PC-9 (cell line): ENCODE data around the gene POFUT2. TPM values are rescaled to one million over a fixed set of nuclear protein-coding genes. Genes with fewer than 3 reads are reported as not detected.

ENCODE experiments used
- BruUV-seq: library from RNA; stranded (reverse); fragments of 400-500 nt; replicated peaks from 2 replicates; lab custom pipeline; 2021; lab: Mats Ljungman, UMichigan
- CTCF ChIA-PET: fragments of 300-600 bp; sonication (Branson Sonifier 250); formaldehyde crosslinking; loops from one replicate; lab custom pipeline; 2022; ENCODE audit warnings: antibody characterized with exemption; lab: Charles Lee
- POLR2A ChIA-PET: fragments of 300-600 bp; sonication (Branson Sonifier 250); formaldehyde crosslinking; loops from one replicate; lab custom pipeline; 2022; ENCODE audit warnings: antibody characterized with exemption; ENCODE audit not compliant: unreplicated experiment; lab: Charles Lee
- DNase-seq, 2 experiments: peaks; one replicate each; pipeline versions ENCODE4 v3.0.0 to v3.0.0-alpha.2; 2015 to 2022; ENCODE audit warnings: mixed read lengths in 1 of 2
- H2AFZ ChIP-seq: fragments of 200-600 bp; sonication (generic); 2 replicates; pipeline ENCODE4 v1.8.1; 2017; ENCODE audit warnings: antibody characterized with exemption
- H3F3A ChIP-seq: fragments of 200-600 bp; sonication (generic); 2 replicates; pipeline ENCODE4 v1.8.1; 2017; ENCODE audit warnings: antibody characterized with exemption, mild to moderate bottlenecking, low read depth; ENCODE audit not compliant: insufficient read depth
- H3K27ac ChIP-seq: fragments of 200-600 bp; sonication (generic); 2 replicates; pipeline ENCODE4 v1.6.1; 2016; ENCODE audit warnings: mixed run types
- H3K27me3 ChIP-seq: fragments of 200-600 bp; sonication (generic); 2 replicates; pipeline ENCODE4 v1.6.1; 2016; ENCODE audit warnings: low read depth, mixed run types; ENCODE audit not compliant: insufficient read depth
- H3K36me3 ChIP-seq: fragments of 200-600 bp; sonication (generic); 2 replicates; pipeline ENCODE4 v1.6.1; 2016; ENCODE audit warnings: low read depth, mixed run types
- H3K4me1 ChIP-seq: fragments of 200-600 bp; sonication (generic); replicated peaks from 2 replicates; pipeline ENCODE4 v1.6.1; 2016; ENCODE audit warnings: mixed run types; ENCODE audit not compliant: insufficient read depth
- H3K4me2 ChIP-seq: fragments of 200-600 bp; sonication (generic); 2 replicates; pipeline ENCODE4 v1.6.1; 2017; ENCODE audit warnings: mixed run types
- H3K4me3 ChIP-seq: fragments of 200-600 bp; sonication (generic); 2 replicates; pipeline ENCODE4 v1.6.1; 2016; ENCODE audit warnings: mixed run types
- H3K79me2 ChIP-seq: fragments of 200-600 bp; sonication (generic); 2 replicates; pipeline ENCODE4 v1.6.1; 2017; ENCODE audit warnings: low read depth, mixed run types
- H3K9me2 ChIP-seq: fragments of 200-600 bp; sonication (generic); 2 replicates; pipeline ENCODE4 v1.8.1; 2017; ENCODE audit warnings: mild to moderate bottlenecking; ENCODE audit not compliant: insufficient read depth
- H3K9me3 ChIP-seq: fragments of 200-600 bp; sonication (generic); 2 replicates; pipeline ENCODE4 v1.8.1; 2016; ENCODE audit warnings: low read depth; ENCODE audit not compliant: insufficient read depth
- H4K20me1 ChIP-seq: fragments of 200-600 bp; sonication (generic); 2 replicates; pipeline ENCODE4 v1.8.1; 2017; ENCODE audit not compliant: insufficient read depth
- EZH2 ChIP-seq: fragments of 200-600 bp; sonication (generic); IDR thresholded peaks from 2 replicates; pipeline ENCODE4 v1.8.0; 2017; ENCODE audit warnings: antibody characterized with exemption, low read depth
- intact Hi-C: fragments of 100-400 bp; cut with micrococcal nuclease; formaldehyde crosslinking; loops from one replicate; pipeline ENCODE4 v1.10.0; 2022; ENCODE audit not compliant: unreplicated experiment
- total RNA-seq: library from RNA; stranded (reverse); gene quantifications from 2 replicates; pipeline ENCODE4 v1.2.3, GENCODE V29; 2021
- TF ChIP-seq, protein P1 (sequence below): fragments of 200-600 bp; sonication (generic); conservative IDR thresholded peaks from 2 replicates; pipeline ENCODE4 v1.6.1; 2017; ENCODE audit warnings: mixed run types, antibody characterized with exemption, mild to moderate bottlenecking, moderate library complexity

Gene POFUT2
- total RNA-seq, 1 experiment from 2014 or later = 32.6 TPM

DNA sequence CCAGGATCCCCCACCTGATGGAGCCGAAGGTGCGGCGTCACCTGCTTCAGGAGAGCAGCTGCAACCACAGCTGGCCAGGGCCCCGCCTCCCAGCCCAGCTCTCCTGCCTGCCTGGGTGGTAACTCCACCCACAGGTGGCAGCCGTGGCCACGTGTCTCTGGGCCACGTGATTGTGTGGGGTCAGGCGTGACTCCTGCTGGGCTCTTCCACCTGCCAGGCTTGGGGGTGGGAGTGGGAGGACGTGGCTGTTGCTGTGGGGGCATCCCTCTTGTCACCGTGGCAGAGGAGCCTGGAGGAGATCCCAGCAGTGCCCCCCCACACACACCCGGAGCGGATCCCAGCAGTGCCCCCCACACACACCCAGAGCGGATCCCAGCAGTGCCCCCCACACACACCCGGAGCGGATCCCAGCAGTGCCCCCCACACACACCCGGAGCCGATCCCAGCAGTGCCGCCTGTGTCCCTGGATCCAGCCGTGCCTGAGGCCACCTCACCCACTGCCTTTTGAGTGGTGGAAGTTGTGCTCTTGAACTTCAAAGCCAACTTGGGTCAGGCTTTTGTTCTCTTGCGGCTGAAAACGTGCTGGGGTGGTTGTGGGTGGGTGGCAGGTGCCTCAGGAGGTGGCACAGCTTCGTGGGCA is 32.2 kb downstream of the POFUT2 start:
- ChIA-PET CTCF (no interaction called here), POLR2A (no interaction called here)
- Histone ChIP-seq H3K36me3 (no peaks in the 10 kb centered on the region), H3K27me3 (peaks cover 4% of the 10 kb centered on the region; the same call in 1 of the 2 replicates), H3K9me3 (no peaks in the 10 kb centered on the region), H2AFZ (no peak overlapping the region), H3K4me2 (peak overlapping the region; percentile 56), H3K4me1 (no peaks in the 10 kb centered on the region), H3K79me2 (no peaks in the 10 kb centered on the region), H3K27ac (no peak overlapping the region), H3K4me3 (peak overlapping the region; percentile 36; the same call in 1 of the 2 replicates), H3F3A (no peaks in the 10 kb centered on the region), H3K9me2 (no peaks in the 10 kb centered on the region), H4K20me1 (no peaks in the 10 kb centered on the region; the same call in 1 of the 2 replicates)
- BruUV-seq = no TSS peak
- TF ChIP-seq, protein P1, sequence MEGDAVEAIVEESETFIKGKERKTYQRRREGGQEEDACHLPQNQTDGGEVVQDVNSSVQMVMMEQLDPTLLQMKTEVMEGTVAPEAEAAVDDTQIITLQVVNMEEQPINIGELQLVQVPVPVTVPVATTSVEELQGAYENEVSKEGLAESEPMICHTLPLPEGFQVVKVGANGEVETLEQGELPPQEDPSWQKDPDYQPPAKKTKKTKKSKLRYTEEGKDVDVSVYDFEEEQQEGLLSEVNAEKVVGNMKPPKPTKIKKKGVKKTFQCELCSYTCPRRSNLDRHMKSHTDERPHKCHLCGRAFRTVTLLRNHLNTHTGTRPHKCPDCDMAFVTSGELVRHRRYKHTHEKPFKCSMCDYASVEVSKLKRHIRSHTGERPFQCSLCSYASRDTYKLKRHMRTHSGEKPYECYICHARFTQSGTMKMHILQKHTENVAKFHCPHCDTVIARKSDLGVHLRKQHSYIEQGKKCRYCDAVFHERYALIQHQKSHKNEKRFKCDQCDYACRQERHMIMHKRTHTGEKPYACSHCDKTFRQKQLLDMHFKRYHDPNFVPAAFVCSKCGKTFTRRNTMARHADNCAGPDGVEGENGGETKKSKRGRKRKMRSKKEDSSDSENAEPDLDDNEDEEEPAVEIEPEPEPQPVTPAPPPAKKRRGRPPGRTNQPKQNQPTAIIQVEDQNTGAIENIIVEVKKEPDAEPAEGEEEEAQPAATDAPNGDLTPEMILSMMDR = no peak
- peak in 1 of 2 experiments; percentile 37 for DNase-seq
- intact Hi-C loops = no loop called here

DNA sequence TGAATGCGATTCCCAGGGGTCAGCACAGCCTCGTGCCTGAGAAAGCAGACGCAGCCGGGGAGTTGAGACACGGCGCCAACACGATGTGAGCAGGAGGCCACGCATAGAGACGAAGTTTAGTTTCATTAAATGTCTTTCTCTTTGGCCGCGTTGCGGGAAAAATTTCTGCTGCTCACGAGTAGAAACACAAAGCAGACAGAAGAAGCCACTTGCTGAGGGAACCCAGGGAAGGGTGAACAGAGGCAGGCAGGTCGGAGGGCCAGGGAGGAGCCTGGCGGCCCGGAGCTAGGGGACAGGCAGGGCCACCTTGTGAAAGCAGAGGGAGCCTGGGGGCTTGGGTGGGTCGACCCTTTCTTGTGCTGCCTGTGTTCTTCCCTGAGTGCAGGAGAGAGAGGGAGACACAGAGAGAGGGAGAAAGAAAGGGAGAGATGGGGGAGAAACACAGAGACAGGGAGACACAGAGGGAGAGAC is 33.2 kb downstream of the POFUT2 start:
- Histone ChIP-seq H3K27ac (no peak overlapping the region), H3K9me3 (no peaks in the 10 kb centered on the region), H3K79me2 (no peaks in the 10 kb centered on the region), H2AFZ (no peak overlapping the region), H3K4me1 (no peaks in the 10 kb centered on the region), H3K4me3 (no peak overlapping the region), H4K20me1 (no peaks in the 10 kb centered on the region; the same call in 1 of the 2 replicates), H3F3A (no peaks in the 10 kb centered on the region), H3K27me3 (peaks cover 4% of the 10 kb centered on the region; the same call in 1 of the 2 replicates), H3K4me2 (no peak overlapping the region), H3K9me2 (no peaks in the 10 kb centered on the region), H3K36me3 (no peaks in the 10 kb centered on the region)
- CTCF ChIA-PET = interaction anchor here (0.6 kb wide), 1 partner anchor 468 kb away, joined by 9 read pairs; no protein-coding TSS in a partner anchor
- BruUV-seq = no TSS peak
- intact Hi-C loops = no loop called here
- TF ChIP-seq EZH2 = no peak
- TF ChIP-seq, protein P1 = no peak
- POLR2A ChIA-PET = no interaction called here
- no peak for DNase-seq

DNA sequence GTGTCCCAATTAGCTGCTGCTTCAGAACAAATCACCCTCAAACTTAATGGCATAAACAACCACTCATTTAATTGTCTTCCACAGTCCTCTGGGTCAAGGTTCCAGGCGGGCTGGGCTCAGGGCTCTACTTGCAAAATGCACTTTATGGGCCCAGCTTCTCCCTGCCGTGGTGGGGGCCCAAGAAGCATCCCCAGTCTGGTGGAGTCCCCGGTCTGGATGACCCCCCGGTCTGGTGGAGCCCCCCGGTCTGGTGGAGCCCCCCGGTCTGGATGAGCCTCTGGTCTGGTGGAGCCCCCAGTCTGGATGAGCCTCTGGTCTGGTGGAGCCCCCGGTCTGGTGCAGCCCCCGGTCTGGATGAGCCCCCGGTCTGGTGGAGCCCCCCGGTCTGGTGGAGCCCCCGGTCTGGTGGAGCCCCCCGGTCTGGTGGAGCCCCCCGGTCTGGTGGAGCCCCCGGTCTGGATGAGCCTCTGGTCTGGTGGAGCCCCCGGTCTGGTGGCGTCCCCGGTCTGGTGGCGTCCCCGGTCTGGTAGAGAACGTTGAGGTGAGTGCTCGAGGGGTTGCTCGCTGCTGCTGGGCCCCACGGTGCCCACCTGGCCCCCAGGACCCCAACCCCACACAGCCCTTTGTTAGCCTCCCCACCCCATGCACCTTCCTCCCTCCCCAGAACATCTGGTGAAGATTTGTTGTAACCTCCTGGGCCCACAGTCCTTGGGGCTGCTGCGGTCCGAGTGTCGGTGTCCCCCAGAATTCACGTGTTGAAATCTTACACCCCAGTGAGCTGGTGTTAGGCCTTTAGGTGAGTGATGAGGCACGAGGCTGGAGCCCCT is 33.8 kb downstream of the POFUT2 start:
- Histone ChIP-seq H3K27ac (no peak overlapping the region), H3K4me3 (no peak overlapping the region), H3K27me3 (peaks cover 4% of the 10 kb centered on the region; the same call in 1 of the 2 replicates), H3K36me3 (no peaks in the 10 kb centered on the region), H2AFZ (no peak overlapping the region), H3F3A (no peaks in the 10 kb centered on the region), H3K79me2 (no peaks in the 10 kb centered on the region), H4K20me1 (no peaks in the 10 kb centered on the region; the same call in 1 of the 2 replicates), H3K4me1 (no peaks in the 10 kb centered on the region), H3K9me2 (no peaks in the 10 kb centered on the region), H3K4me2 (no peak overlapping the region), H3K9me3 (no peaks in the 10 kb centered on the region)
- ChIA-PET POLR2A (no interaction called here), CTCF (no interaction called here)
- no peak for TF ChIP-seq EZH2
- TF ChIP-seq, protein P1 = no peak
- no TSS peak for BruUV-seq
- DNase-seq = no peak
- intact Hi-C loops = no loop called here
